ENCODE data around the gene IL20.
A peak's percentile ranks its signal among the peaks of the same experiment; 100 is the strongest.
"Not testable (repeated sequence)": the region's sequence is repeated elsewhere in the genome, so short reads cannot be mapped to it uniquely, and the experiment has no call there.

The IL20 gene

GRCh38 chr1:206843626-206844025 is 21.8 kb upstream of the IL20 start:
- DNase-seq: no peak

GRCh38 chr1:206846487-206846886 is 18.9 kb upstream of the IL20 start:
- no peak for DNase-seq

- DNase-seq: no peak
Measured at GRCh38 chr1:206847337-206847834, 18.0 kb upstream of the IL20 start.

- no peak for DNase-seq
Measured at GRCh38 chr1:206847946-206848345, 17.5 kb upstream of the IL20 start.

GRCh38 chr1:206850401-206850800 is 15.0 kb upstream of the IL20 start:
- no peak for DNase-seq

- DNase-seq: no peak
Measured at GRCh38 chr1:206851341-206852010, 13.9 kb upstream of the IL20 start.

- not testable (repeated sequence) for DNase-seq
Measured at GRCh38 chr1:206852662-206853061, 12.8 kb upstream of the IL20 start.

- DNase-seq: not testable (repeated sequence)
Measured at GRCh38 chr1:206853696-206854095, 11.7 kb upstream of the IL20 start.

GRCh38 chr1:206854401-206855129 is 10.9 kb upstream of the IL20 start:
- DNase-seq: no peak

GRCh38 chr1:206855859-206856258 is 9.6 kb upstream of the IL20 start:
- no peak for DNase-seq

- no peak for DNase-seq
Measured at GRCh38 chr1:206856674-206857464, 8.6 kb upstream of the IL20 start.

GRCh38 chr1:206859082-206859521 is 6.3 kb upstream of the IL20 start:
- DNase-seq: peak in 1 of 2 donors; percentile 5

GRCh38 chr1:206860165-206860564 is 5.3 kb upstream of the IL20 start:
- DNase-seq: no peak

GRCh38 chr1:206863266-206863665 is 2.2 kb upstream of the IL20 start:
- DNase-seq: no peak

- DNase-seq: no peak
Measured at GRCh38 chr1:206866062-206866461, 639 bp downstream of the IL20 start.

- no peak for DNase-seq
Measured at GRCh38 chr1:206867239-206867638, 1.8 kb downstream of the IL20 start.

GRCh38 chr1:206867716-206868115 is 2.3 kb downstream of the IL20 start:
- no peak for DNase-seq

GRCh38 chr1:206868264-206868663 is 2.8 kb downstream of the IL20 start:
- DNase-seq: no peak

GRCh38 chr1:206872139-206872538 is 6.7 kb downstream of the IL20 start:
- DNase-seq: no peak

- DNase-seq: no peak
Measured at GRCh38 chr1:206873603-206874188, 8.3 kb downstream of the IL20 start.

- no peak for DNase-seq
Measured at GRCh38 chr1:206875752-206876377, 10.4 kb downstream of the IL20 start.

GRCh38 chr1:206878456-206878855 is 13.0 kb downstream of the IL20 start:
- DNase-seq: no peak

GRCh38 chr1:206880314-206880713 is 14.9 kb downstream of the IL20 start:
- DNase-seq: no peak
